ENCODE measurements around the gene GCNT3.

- no peak for TF ChIP-seq EZH2 (IDR thresholded peaks at IDR 0.05; ENCODE audit: low read length, missing control alignments)
- no peak for TF ChIP-seq CTCF (conservative IDR thresholded peaks at IDR 0.05 in 1 of 2, IDR thresholded peaks at IDR 0.05 in 1 of 2; ENCODE audit: low read depth in 1 of 2, low read length in 2 of 2)
Observed at GRCh38 chr15:59656897-59657634, 45.5 kb downstream of the GCNT3 start, which contains the start of gene GTF2A2.

Measured in fibroblast of lung (primary cell).